Measurements from ENCODE around the gene BCL7A.

Gene BCL7A

GRCh38 chr12:122057007-122057735 lies 35.5 kb downstream of the BCL7A start:
- no peak for FAIRE-seq

- FAIRE-seq, result no peak
These were observed 36.1 kb downstream of the BCL7A start for GRCh38 chr12:122057769-122058168.

- no peak for FAIRE-seq
These were observed 37.0 kb downstream of the BCL7A start for GRCh38 chr12:122058549-122059149.

GRCh38 chr12:122059203-122059960 lies 37.7 kb downstream of the BCL7A start:
- FAIRE-seq, result no peak

GRCh38 chr12:122060081-122060501 lies 38.4 kb downstream of the BCL7A start:
- FAIRE-seq, result no peak

GRCh38 chr12:122061253-122061652 lies 39.6 kb downstream of the BCL7A start:
- FAIRE-seq, result no peak

GRCh38 chr12:122062832-122063693 lies 41.4 kb downstream of the BCL7A start:
- FAIRE-seq, result no peak

GRCh38 chr12:122063694-122064024 lies 42.0 kb downstream of the BCL7A start:
- no peak for FAIRE-seq

GRCh38 chr12:122064025-122064777 lies 42.5 kb downstream of the BCL7A start:
- FAIRE-seq, result peak; percentile 93

- no peak for FAIRE-seq
These were observed 43.3 kb downstream of the BCL7A start for GRCh38 chr12:122064780-122065588.

- no peak for FAIRE-seq
These were observed 45.9 kb downstream of the BCL7A start for GRCh38 chr12:122067548-122067947.

GRCh38 chr12:122067966-122068365 lies 46.3 kb downstream of the BCL7A start:
- FAIRE-seq, result no peak

GRCh38 chr12:122072031-122072970 lies 50.6 kb downstream of the BCL7A start:
- FAIRE-seq, result no peak

GRCh38 chr12:122073815-122074214 lies 52.1 kb downstream of the BCL7A start:
- no peak for FAIRE-seq

- no peak for FAIRE-seq
These were observed 55.2 kb downstream of the BCL7A start for GRCh38 chr12:122076743-122077495.

GRCh38 chr12:122078141-122079032 lies 56.7 kb downstream of the BCL7A start, which contains the start of gene MLXIP:
MLXIP (plus strand) TSS chr12:122078756; CDS start chr12:122078854, 98 bp downstream.
- FAIRE-seq, result no peak

GRCh38 chr12:122079033-122079531 lies 57.4 kb downstream of the BCL7A start:
- FAIRE-seq, result no peak

- FAIRE-seq, result no peak
These were observed 57.9 kb downstream of the BCL7A start for GRCh38 chr12:122079532-122080081.

Data from G401.6 (cell line).